Stimulated activated CD4-positive, alpha-beta T cell treated with anti-CD3 and anti-CD28 coated beads, Interleukin-2, amount 100 ng/mL, for 48 hours (primary cell): ENCODE measurements around the gene LCTL.

ENCODE experiments used
- DNase-seq, 2 donors: peaks; one replicate each; pipeline ENCODE4 v3.0.0-alpha.2; 2020

The LCTL gene

GRCh38 chr15:66565741-66566144 lies at the start of gene LCTL:
LCTL (minus strand) TSS chr15:66565998; CDS start chr15:66565365, 633 bp downstream.
- no peak for DNase-seq

- DNase-seq = no peak
These were observed 49.4 kb upstream of the LCTL start for GRCh38 chr15:66614951-66615760.

- no peak for DNase-seq
These were observed 48.7 kb upstream of the LCTL start for GRCh38 chr15:66614456-66614855.

- DNase-seq = no peak
These were observed 47.9 kb upstream of the LCTL start for GRCh38 chr15:66613743-66614142.

- no peak for DNase-seq
These were observed 45.7 kb upstream of the LCTL start for GRCh38 chr15:66611257-66612053.

GRCh38 chr15:66609876-66610275 lies 44.1 kb upstream of the LCTL start:
- DNase-seq = no peak

GRCh38 chr15:66608881-66609280 lies 43.1 kb upstream of the LCTL start:
- no peak for DNase-seq

- no peak for DNase-seq
These were observed 42.4 kb upstream of the LCTL start for GRCh38 chr15:66608159-66608558.

- DNase-seq = peak; percentile 53 to 62
These were observed 37.7 kb upstream of the LCTL start for GRCh38 chr15:66603301-66604179.

- no peak for DNase-seq
These were observed 35.7 kb upstream of the LCTL start for GRCh38 chr15:66601521-66601920.

- DNase-seq = no peak
These were observed 34.4 kb upstream of the LCTL start for GRCh38 chr15:66600240-66600627.

- DNase-seq = no peak
These were observed 33.9 kb upstream of the LCTL start for GRCh38 chr15:66599536-66600239.

GRCh38 chr15:66598095-66598815 lies 32.5 kb upstream of the LCTL start:
- DNase-seq = no peak

- no peak for DNase-seq
These were observed 30.2 kb upstream of the LCTL start for GRCh38 chr15:66595931-66596545.

GRCh38 chr15:66595332-66595731 lies 29.5 kb upstream of the LCTL start:
- no peak for DNase-seq

- DNase-seq = no peak
These were observed 29.0 kb upstream of the LCTL start for GRCh38 chr15:66594836-66595235.

- DNase-seq = no peak
These were observed 28.5 kb upstream of the LCTL start for GRCh38 chr15:66594344-66594743.

- no peak for DNase-seq
These were observed 27.5 kb upstream of the LCTL start for GRCh38 chr15:66593219-66593780.

- DNase-seq = no peak
These were observed 26.9 kb upstream of the LCTL start for GRCh38 chr15:66592505-66593218.

- no peak for DNase-seq
These were observed 25.6 kb upstream of the LCTL start for GRCh38 chr15:66591322-66591862.
